ENCODE results near the gene COLEC12.
"Not testable (repeated sequence)": the region's sequence is repeated elsewhere in the genome, so short reads cannot be mapped to it uniquely, and the experiment has no call there.

COLEC12 gene

GRCh38 chr18:316393-316792 lies 184.1 kb downstream of the COLEC12 start:
- DNase-seq = peak; percentile 44

- no peak for DNase-seq
Measured at GRCh38 chr18:313931-314330, 186.6 kb downstream of the COLEC12 start.

- DNase-seq = no peak
Measured at GRCh38 chr18:312415-312814, 188.1 kb downstream of the COLEC12 start.

- DNase-seq = no peak
Measured at GRCh38 chr18:310042-310441, 190.5 kb downstream of the COLEC12 start.

GRCh38 chr18:308086-308485 lies 192.4 kb downstream of the COLEC12 start:
- not testable (repeated sequence) for DNase-seq

GRCh38 chr18:306608-307255 lies 193.8 kb downstream of the COLEC12 start:
- no peak for DNase-seq

- DNase-seq = no peak
Measured at GRCh38 chr18:305003-305501, 195.4 kb downstream of the COLEC12 start.

- DNase-seq = no peak
Measured at GRCh38 chr18:303607-304006, 196.9 kb downstream of the COLEC12 start.

- no peak for DNase-seq
Measured at GRCh38 chr18:303011-303410, 197.5 kb downstream of the COLEC12 start.

GRCh38 chr18:302097-302496 lies 198.4 kb downstream of the COLEC12 start:
- no peak for DNase-seq

- DNase-seq = peak; percentile 53
Measured at GRCh38 chr18:297936-298335, 202.6 kb downstream of the COLEC12 start.

- peak; percentile 45 for DNase-seq
Measured at GRCh38 chr18:295756-296490, 204.6 kb downstream of the COLEC12 start.

- DNase-seq = no peak
Measured at GRCh38 chr18:294566-294965, 205.9 kb downstream of the COLEC12 start.

- DNase-seq = peak; percentile 18
Measured at GRCh38 chr18:293536-293935, 207.0 kb downstream of the COLEC12 start.

GRCh38 chr18:292271-292670 lies 208.2 kb downstream of the COLEC12 start:
- DNase-seq = no peak

- DNase-seq = not testable (repeated sequence)
Measured at GRCh38 chr18:289970-290369, 210.5 kb downstream of the COLEC12 start.

- DNase-seq = no peak
Measured at GRCh38 chr18:289026-289425, 211.5 kb downstream of the COLEC12 start.

- peak; percentile 46 for DNase-seq
Measured at GRCh38 chr18:286515-287310, 213.8 kb downstream of the COLEC12 start.

- no peak for DNase-seq
Measured at GRCh38 chr18:285817-286216, 214.7 kb downstream of the COLEC12 start.

GRCh38 chr18:275486-275885 lies 225.0 kb downstream of the COLEC12 start:
- no peak for DNase-seq

- no peak for DNase-seq
Measured at GRCh38 chr18:274313-274712, 226.2 kb downstream of the COLEC12 start.

GRCh38 chr18:273525-273924 lies 227.0 kb downstream of the COLEC12 start:
- no peak for DNase-seq

- no peak for DNase-seq
Measured at GRCh38 chr18:272650-273049, 227.9 kb downstream of the COLEC12 start.

All from fibroblast of skin of abdomen (primary cell).